Uterus (tissue), 4 donors: ENCODE measurements around the gene ZNF212. TPM values are rescaled to one million over a fixed set of nuclear protein-coding genes. Genes with fewer than 3 reads are reported as not detected.

Experiments used
- DNase-seq, 2 donors: peaks; one replicate each; pipeline ENCODE4 v3.0.0-alpha.2; 2019 to 2020
- H3K27ac ChIP-seq, 2 donors: fragments of 200-600 bp; sonication (generic); 1 replicate in 1 of 2; 2 replicates in 1 of 2; pipeline ENCODE4 v1.5.1; 2016 to 2018
- H3K27me3 ChIP-seq, 2 donors: fragments of 200-600 bp; sonication (generic); one replicate each; pipeline ENCODE4 v1.5.1; 2018 to 2019; ENCODE audit warnings: control low read depth in 1 of 2
- H3K36me3 ChIP-seq, 2 donors: fragments of 200-600 bp; sonication (generic); one replicate each; pipeline ENCODE4 v1.5.1; 2019; ENCODE audit warnings: control low read depth in 1 of 2
- H3K4me1 ChIP-seq, 2 donors: fragments of 200-600 bp; sonication (generic); one replicate each; pipeline ENCODE4 v1.5.1; 2018 to 2019; ENCODE audit warnings: control low read depth in 1 of 2
- H3K4me3 ChIP-seq, 2 donors: fragments of 200-600 bp; sonication (generic); 1 replicate in 1 of 2; 2 replicates in 1 of 2; pipeline ENCODE4 v1.5.1; 2018 to 2019; ENCODE audit warnings: mild to moderate bottlenecking in 1 of 2
- H3K9me3 ChIP-seq, 2 donors: fragments of 200-600 bp; sonication (generic); one replicate each; pipeline ENCODE4 v1.5.1; 2019; ENCODE audit warnings: control low read depth in 1 of 2
- POLR2A ChIP-seq, 2 donors: fragments of 450-650 bp; IDR thresholded peaks; one replicate each; pipeline ENCODE4 v1.6.1; 2016; ENCODE audit warnings: antibody characterized with exemption in 2 of 2, mild to moderate bottlenecking in 1 of 2, moderate library complexity in 1 of 2
- intact Hi-C: fragments of 100-400 bp; cut with DNase I; formaldehyde crosslinking; loops from one replicate; pipeline ENCODE4 v1.15.1; 2023; ENCODE audit warnings: low total_unique reads
- small RNA-seq: library from RNA; depleted of rRNA; stranded (forward); fragments of <200 nt; gene quantifications from one replicate; pipeline ENCODE3, GENCODE V24; 2016
- total RNA-seq, 4 donors: library from RNA; depleted of rRNA in 3 of 4; stranded (reverse); fragments of >200 nt in 3 of 4; gene quantifications; one replicate each; pipeline versions ENCODE4 v1.1.0 to v1.2.4, GENCODE V29; 2014 to 2023
- TF ChIP-seq, protein P1 (sequence below), 4 experiments: fragments of 200-600 bp in 2 of 4; fragments of 450-650 bp in 2 of 4; sonication (generic) in 2 of 4; IDR thresholded peaks; one replicate each; pipeline ENCODE4 v1.5.1; 2016 to 2019; ENCODE audit warnings: antibody characterized with exemption in 4 of 4, mild to moderate bottlenecking in 2 of 4, moderate library complexity in 1 of 4
- donor health status: DM: yes; HTN: yes; CAD: no.

ZNF212 gene
- total RNA-seq, 4 donors from 2014 or later: 2.9 to 14.1 (median 7.7) TPM

DNA sequence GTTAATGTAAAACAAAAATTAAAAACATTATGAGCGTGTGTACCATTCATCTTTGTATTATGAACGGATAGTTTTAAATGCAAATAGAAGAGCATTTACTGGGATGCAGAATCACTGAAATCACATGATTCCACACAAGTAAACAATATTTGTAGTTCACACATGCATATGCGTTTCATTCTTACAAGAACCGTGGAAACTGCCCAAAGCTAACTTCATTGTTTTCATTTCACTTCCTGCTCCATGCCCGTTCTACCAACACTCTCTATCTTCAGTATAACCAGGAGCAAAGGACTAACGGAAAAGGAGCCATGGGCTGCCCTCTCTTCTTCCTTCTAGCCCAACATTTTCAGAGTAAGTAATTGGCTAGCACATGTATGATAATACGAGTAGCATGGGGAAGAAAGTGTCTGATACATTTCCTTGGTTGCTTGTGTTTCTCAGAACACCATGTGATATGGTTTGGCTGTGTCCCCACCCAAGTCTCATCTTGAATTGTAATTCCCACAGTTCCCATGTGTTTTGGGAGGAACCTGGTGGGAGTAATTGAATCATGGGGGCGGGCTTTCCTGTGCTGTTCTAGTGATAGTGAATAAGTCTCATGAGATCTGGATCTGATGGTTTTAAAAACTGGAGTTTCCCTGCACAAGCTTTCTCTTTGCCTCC is 61.3 kb downstream of the ZNF212 start:
- Histone ChIP-seq H3K27me3 (no peaks in the 10 kb centered on the region), H3K4me3 (no peak overlapping the region), H3K4me1 (no peaks in the 10 kb centered on the region), H3K9me3 (no peaks in the 10 kb centered on the region), H3K36me3 (no peaks in the 10 kb centered on the region), H3K27ac (no peak overlapping the region)
- DNase-seq: no peak
- TF ChIP-seq, protein P1, sequence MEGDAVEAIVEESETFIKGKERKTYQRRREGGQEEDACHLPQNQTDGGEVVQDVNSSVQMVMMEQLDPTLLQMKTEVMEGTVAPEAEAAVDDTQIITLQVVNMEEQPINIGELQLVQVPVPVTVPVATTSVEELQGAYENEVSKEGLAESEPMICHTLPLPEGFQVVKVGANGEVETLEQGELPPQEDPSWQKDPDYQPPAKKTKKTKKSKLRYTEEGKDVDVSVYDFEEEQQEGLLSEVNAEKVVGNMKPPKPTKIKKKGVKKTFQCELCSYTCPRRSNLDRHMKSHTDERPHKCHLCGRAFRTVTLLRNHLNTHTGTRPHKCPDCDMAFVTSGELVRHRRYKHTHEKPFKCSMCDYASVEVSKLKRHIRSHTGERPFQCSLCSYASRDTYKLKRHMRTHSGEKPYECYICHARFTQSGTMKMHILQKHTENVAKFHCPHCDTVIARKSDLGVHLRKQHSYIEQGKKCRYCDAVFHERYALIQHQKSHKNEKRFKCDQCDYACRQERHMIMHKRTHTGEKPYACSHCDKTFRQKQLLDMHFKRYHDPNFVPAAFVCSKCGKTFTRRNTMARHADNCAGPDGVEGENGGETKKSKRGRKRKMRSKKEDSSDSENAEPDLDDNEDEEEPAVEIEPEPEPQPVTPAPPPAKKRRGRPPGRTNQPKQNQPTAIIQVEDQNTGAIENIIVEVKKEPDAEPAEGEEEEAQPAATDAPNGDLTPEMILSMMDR (IDR thresholded peaks at IDR 0.05): no peak
- TF ChIP-seq POLR2A (IDR thresholded peaks at IDR 0.05): no peak
- intact Hi-C loops: no loop called here

DNA sequence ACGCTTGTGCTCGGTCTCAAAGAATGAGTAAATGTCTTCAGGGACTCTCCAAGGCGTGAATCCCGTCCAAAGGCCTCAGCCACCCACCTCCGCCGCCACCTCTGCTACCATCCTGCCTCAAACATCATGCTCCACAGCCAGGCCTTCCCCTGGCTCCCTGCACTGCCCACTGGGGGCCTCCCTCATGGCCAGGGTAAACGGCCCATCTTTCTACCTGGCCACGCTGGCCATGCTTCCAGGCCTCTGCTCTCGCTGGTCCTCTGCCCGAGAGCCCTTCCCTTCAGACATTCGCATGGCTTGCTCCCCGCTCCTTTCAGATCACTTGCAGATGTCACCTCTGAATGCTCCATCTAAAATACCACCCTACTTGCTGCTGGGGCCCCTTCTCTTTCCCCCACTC is 62.8 kb downstream of the ZNF212 start:
- no peak overlapping the region for H3K27ac ChIP-seq
- DNase-seq: no peak
- intact Hi-C loops: no loop called here

GRCh38 chr7:149302865-149303264 is 63.4 kb downstream of the ZNF212 start:
- DNase-seq: no peak
- intact Hi-C loops: no loop called here
- TF ChIP-seq, protein P1 (IDR thresholded peaks at IDR 0.05): no peak
- no peak for TF ChIP-seq POLR2A (IDR thresholded peaks at IDR 0.05)
- no peak overlapping the region for H3K4me3 ChIP-seq
- H3K27me3 ChIP-seq: no peaks in the 10 kb centered on the region
- no peak overlapping the region for H3K27ac ChIP-seq
- no peaks in the 10 kb centered on the region for H3K4me1 ChIP-seq
- H3K36me3 ChIP-seq: no peaks in the 10 kb centered on the region
- no peaks in the 10 kb centered on the region for H3K9me3 ChIP-seq

More for the DNA sequence above, 62.8 kb downstream of the ZNF212 start:
- Histone ChIP-seq H3K4me1 (no peaks in the 10 kb centered on the region), H3K27me3 (no peaks in the 10 kb centered on the region), H3K36me3 (no peaks in the 10 kb centered on the region), H3K9me3 (no peaks in the 10 kb centered on the region), H3K4me3 (no peak overlapping the region)
- TF ChIP-seq, protein P1 (IDR thresholded peaks at IDR 0.05): no peak
- TF ChIP-seq POLR2A (IDR thresholded peaks at IDR 0.05): no peak

DNA sequence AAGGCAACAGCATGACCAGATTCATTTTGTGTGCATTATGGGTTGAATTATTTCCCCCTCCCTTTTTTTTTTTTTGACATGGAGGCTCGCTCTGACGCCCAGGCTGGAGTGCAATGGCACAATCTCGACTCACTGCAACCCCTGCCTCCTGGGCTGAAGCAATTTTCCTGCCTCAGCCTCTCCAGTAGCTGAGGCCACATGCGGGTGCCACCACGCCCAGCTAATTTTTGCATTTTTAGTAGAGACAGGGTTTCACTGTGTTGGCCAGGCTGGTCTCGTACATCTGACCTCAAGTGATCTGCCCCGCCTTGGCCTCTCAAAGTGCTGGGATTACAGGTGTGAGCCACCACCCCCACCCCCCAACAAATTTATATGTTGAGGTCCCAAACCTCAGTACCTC is 64.6 kb downstream of the ZNF212 start:
- no peaks in the 10 kb centered on the region for H3K36me3 ChIP-seq
- H3K27me3 ChIP-seq: no peaks in the 10 kb centered on the region
- intact Hi-C loops: no loop called here
- no peak for DNase-seq
- no peaks in the 10 kb centered on the region for H3K4me1 ChIP-seq
- H3K27ac ChIP-seq: no peak overlapping the region
- TF ChIP-seq POLR2A (IDR thresholded peaks at IDR 0.05): no peak
- no peaks in the 10 kb centered on the region for H3K9me3 ChIP-seq
- no peak overlapping the region for H3K4me3 ChIP-seq

Small RNA genes within 50 kb of the gene (small RNA-seq; reads per million reads assigned to genes)
- not detected for gene AC004890.1

Other genes with a start within 250 kb of the ZNF212 start
- 100 to 1,000 TPM in 1 of 4 donors, 10 to 100 TPM in 3; 34.6 to 169 (median 68.7) TPM for gene PDIA4, start 211.1 kb upstream of the ZNF212 start, total RNA-seq
- gene ZNF786, start 148.9 kb upstream of the ZNF212 start, total RNA-seq: 10 to 100 TPM in 2 of 4 donors, 1 to 10 TPM in 2; 3.6 to 13.7 (median 9.7) TPM
- gene ZNF425, start 113.3 kb upstream of the ZNF212 start, total RNA-seq: 1 to 10 TPM in 2 of 4 donors, under 1 TPM in 1, not detected in 1; 0.77 to 8.8 (median 4.8) TPM
- 10 to 100 TPM in 3 of 4 donors, 1 to 10 TPM in 1; 7.6 to 22.6 (median 16.5) TPM for gene ZNF398, start 92.2 kb upstream of the ZNF212 start, total RNA-seq
- gene ZNF282, start 44.1 kb upstream of the ZNF212 start, total RNA-seq: 10 to 100 TPM in 3 of 4 donors, 1 to 10 TPM in 1; 3.2 to 36.4 (median 24.1) TPM
- gene ZNF783, start 22.5 kb downstream of the ZNF212 start, total RNA-seq: 10 to 100 TPM in 3 of 4 donors, 1 to 10 TPM in 1; 2.6 to 26.7 (median 19.3) TPM
- 10 to 100 TPM in 1 of 4 donors, 1 to 10 TPM in 3; 4.4 to 15.9 (median 5.8) TPM for gene ZNF777, start 221.4 kb downstream of the ZNF212 start, total RNA-seq